C4-2B (cell line): Measurements from ENCODE around the gene WTAP.

Source experiments
- CTCF ChIP-seq: fragments of 450-650 bp; conservative IDR thresholded peaks from 2 replicates; pipeline ENCODE4 v1.5.1; 2017; ENCODE audit warnings: mild to moderate bottlenecking
- ZFX ChIP-seq: fragments of 450-650 bp; IDR thresholded peaks from 2 replicates; pipeline ENCODE4 v1.6.1; 2017

GRCh38 chr6:159718634-159719033, 8.7 kb upstream of the WTAP start:
- no peak for TF ChIP-seq CTCF
- TF ChIP-seq ZFX = no peak
